Uterus (tissue), 2 donors: ENCODE measurements around the gene CDKAL1.

Experiments used
- POLR2A ChIP-seq, 2 donors: fragments of 450-650 bp; IDR thresholded peaks; one replicate each; pipeline ENCODE4 v1.6.1; 2016; ENCODE audit warnings: antibody characterized with exemption in 2 of 2, mild to moderate bottlenecking in 1 of 2, moderate library complexity in 1 of 2
- TF ChIP-seq, protein P1 (sequence below), 4 experiments: fragments of 200-600 bp in 2 of 4; fragments of 450-650 bp in 2 of 4; sonication (generic) in 2 of 4; IDR thresholded peaks; one replicate each; pipeline ENCODE4 v1.5.1; 2016 to 2019; ENCODE audit warnings: antibody characterized with exemption in 4 of 4, mild to moderate bottlenecking in 2 of 4, moderate library complexity in 1 of 4

DNA sequence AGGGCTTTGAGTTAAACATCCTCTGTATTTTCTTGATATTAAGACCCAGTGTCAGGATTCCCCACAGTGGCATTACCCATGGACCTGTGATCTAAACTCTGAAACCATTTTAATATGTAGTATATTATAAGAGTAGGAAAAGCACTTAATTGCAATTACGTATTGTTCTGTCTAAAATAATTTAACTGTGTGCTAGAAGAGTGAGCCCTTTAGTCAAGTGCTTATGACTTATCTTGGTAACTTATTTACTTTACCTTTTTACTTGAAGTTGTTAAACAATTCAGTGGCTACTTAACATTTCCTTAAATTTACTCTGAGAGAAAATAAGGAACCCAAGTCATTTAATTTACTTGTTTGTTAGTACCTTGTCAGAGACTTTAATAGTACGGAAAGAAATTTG is 173.6 kb downstream of the CDKAL1 start:
- TF ChIP-seq, protein P1, sequence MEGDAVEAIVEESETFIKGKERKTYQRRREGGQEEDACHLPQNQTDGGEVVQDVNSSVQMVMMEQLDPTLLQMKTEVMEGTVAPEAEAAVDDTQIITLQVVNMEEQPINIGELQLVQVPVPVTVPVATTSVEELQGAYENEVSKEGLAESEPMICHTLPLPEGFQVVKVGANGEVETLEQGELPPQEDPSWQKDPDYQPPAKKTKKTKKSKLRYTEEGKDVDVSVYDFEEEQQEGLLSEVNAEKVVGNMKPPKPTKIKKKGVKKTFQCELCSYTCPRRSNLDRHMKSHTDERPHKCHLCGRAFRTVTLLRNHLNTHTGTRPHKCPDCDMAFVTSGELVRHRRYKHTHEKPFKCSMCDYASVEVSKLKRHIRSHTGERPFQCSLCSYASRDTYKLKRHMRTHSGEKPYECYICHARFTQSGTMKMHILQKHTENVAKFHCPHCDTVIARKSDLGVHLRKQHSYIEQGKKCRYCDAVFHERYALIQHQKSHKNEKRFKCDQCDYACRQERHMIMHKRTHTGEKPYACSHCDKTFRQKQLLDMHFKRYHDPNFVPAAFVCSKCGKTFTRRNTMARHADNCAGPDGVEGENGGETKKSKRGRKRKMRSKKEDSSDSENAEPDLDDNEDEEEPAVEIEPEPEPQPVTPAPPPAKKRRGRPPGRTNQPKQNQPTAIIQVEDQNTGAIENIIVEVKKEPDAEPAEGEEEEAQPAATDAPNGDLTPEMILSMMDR (IDR thresholded peaks at IDR 0.05), result no peak
- TF ChIP-seq POLR2A (IDR thresholded peaks at IDR 0.05), result no peak
